H1 (cell line): ENCODE data around the gene PRKCH. TPM values are rescaled to one million over a fixed set of nuclear protein-coding genes. Genes with fewer than 3 reads are reported as not detected.

Source experiments
- JUND ChIP-seq: IDR thresholded peaks from 2 replicates; pipeline ENCODE4 v1.6.1; 2011; ENCODE audit warnings: mild to moderate bottlenecking, improper control_type of control experiment, low read length
- MAFK ChIP-seq: IDR thresholded peaks from 2 replicates; pipeline ENCODE4 v1.6.1; 2012; ENCODE audit warnings: low read depth, mild to moderate bottlenecking, improper control_type of control experiment, low read length
- SAP30 ChIP-seq: fragments of 300-600 bp; sonication (generic); IDR thresholded peaks from 2 replicates; pipeline ENCODE4 v1.7.1; 2012; ENCODE audit warnings: low read length, moderate library complexity, mild to moderate bottlenecking, inconsistent platforms; ENCODE audit not compliant: insufficient read depth, insufficient replicate concordance
- polyA plus RNA-seq, 7 experiments: library from polyadenylated mRNA; depleted of rRNA in 3 of 7; stranded (reverse) in 5 of 7; unstranded in 2 of 7; fragments of >200 nt in 5 of 7; fragments of 200-250 nt in 2 of 7; gene quantifications; 1 replicate in 5 of 7; 2 replicates in 1 of 7; 4 replicates in 1 of 7; pipeline versions ENCODE4 v1.2.1 to v1.2.3, GENCODE V29; 2011 to 2013; ENCODE audit warnings: missing spikeins in 2 of 7, mixed read lengths in 2 of 7
- total RNA-seq: library from RNA; stranded (reverse); fragmentation: NEBNext Ultra II Directional; extraction: Animal tissue kit (Norgen Biotek cat#: 25700); gene quantifications from 2 replicates; pipeline ENCODE4 v1.2.1, GENCODE V29; 2021

PRKCH gene
- total and polyA plus RNA-seq, 2 of the 8 experiments (the other 6 are each of a cell fraction or from before 2014, with no cell fraction given) = 6.4 to 7.0 TPM

- no peak for TF ChIP-seq MAFK
- no peak for TF ChIP-seq JUND
- TF ChIP-seq SAP30 = no peak
- TF ChIP-seq, all 59 proteins: peak for 0
Observed at GRCh38 chr14:61372379-61372778, 51.0 kb downstream of the PRKCH start (continued).
